HepG2 (cell line): ENCODE data around the gene CMTM3. TPM values are rescaled to one million over a fixed set of nuclear protein-coding genes. Genes with fewer than 3 reads are reported as not detected.

ENCODE experiments used
- CBX2 ChIP-seq, 2 experiments: fragments of 200-600 bp in 1 of 2; sonication (generic); formaldehyde crosslinking in 1 of 2; IDR thresholded peaks; 2 replicates each; pipeline versions ENCODE4 v1.7.0 to v1.8.1; 2018 to 2022; ENCODE audit warnings: low read depth in 2 of 2, low read length in 1 of 2, mild to moderate bottlenecking in 1 of 2, missing genetic modification reagents in 1 of 2
- CCDC6 ChIP-seq: sonication (generic); formaldehyde crosslinking; IDR thresholded peaks from 2 replicates; pipeline ENCODE4 v1.8.1; 2022; ENCODE audit warnings: mild to moderate bottlenecking, missing genetic modification reagents, moderate library complexity
- ELF3 ChIP-seq: IDR thresholded peaks from 2 replicates; pipeline ENCODE4 v1.6.1; 2016; ENCODE audit warnings: missing genetic modification reagents, missing compliant biosample characterization
- GPN1 ChIP-seq: sonication (generic); formaldehyde crosslinking; IDR thresholded peaks from 2 replicates; pipeline ENCODE4 v1.5.1; 2020; ENCODE audit warnings: missing genetic modification reagents, borderline replicate concordance
- HNF4G ChIP-seq, 2 experiments: sonication (generic) in 1 of 2; formaldehyde crosslinking in 1 of 2; IDR thresholded peaks; 2 replicates each; pipeline versions ENCODE4 v1.4.0 to v1.6.1; 2011 to 2020; ENCODE audit warnings: borderline replicate concordance in 2 of 2, low read depth in 2 of 2, mild to moderate bottlenecking in 2 of 2, low read length in 1 of 2, missing genetic modification reagents in 1 of 2, moderate library complexity in 1 of 2
- HNRNPLL ChIP-seq: fragments of 200-400 bp; formaldehyde crosslinking; IDR thresholded peaks from 2 replicates; pipeline ENCODE4 v1.6.1; 2017; ENCODE audit warnings: mild to moderate bottlenecking, low read depth, low read length; ENCODE audit not compliant: poor library complexity, severe bottlenecking
- MEIS2 ChIP-seq: sonication (generic); formaldehyde crosslinking; IDR thresholded peaks from 2 replicates; pipeline ENCODE4 v1.9.0; 2021; ENCODE audit warnings: mild to moderate bottlenecking, missing genetic modification reagents
- NAIF1 ChIP-seq: sonication (generic); formaldehyde crosslinking; IDR thresholded peaks from 2 replicates; pipeline ENCODE4 v1.5.0; 2020; ENCODE audit warnings: mild to moderate bottlenecking, missing genetic modification reagents, borderline replicate concordance
- NCOA5 ChIP-seq: sonication (generic); formaldehyde crosslinking; IDR thresholded peaks from 2 replicates; pipeline ENCODE4 v1.4.0; 2020; ENCODE audit warnings: missing genetic modification reagents
- PAF1 ChIP-seq: IDR thresholded peaks from 2 replicates; pipeline ENCODE4 v1.6.1; 2016; ENCODE audit warnings: missing genetic modification reagents, missing compliant biosample characterization
- RBFOX2 ChIP-seq: fragments of 200-400 bp; formaldehyde crosslinking; IDR thresholded peaks from 2 replicates; pipeline ENCODE4 v1.6.1; 2017; ENCODE audit warnings: low read depth, mild to moderate bottlenecking, low read length
- RNF2 ChIP-seq: fragments of 450-650 bp; conservative IDR thresholded peaks from 2 replicates; pipeline ENCODE4 v1.6.1; 2016; ENCODE audit warnings: low read depth
- SETDB1 ChIP-seq: sonication (generic); formaldehyde crosslinking; IDR thresholded peaks from 2 replicates; pipeline ENCODE4 v1.5.1; 2020; ENCODE audit warnings: missing genetic modification reagents, mild to moderate bottlenecking, borderline replicate concordance
- SOX13 ChIP-seq, 3 experiments: fragments of 450-650 bp in 1 of 3; sonication (generic) in 1 of 3; formaldehyde crosslinking in 1 of 3; IDR thresholded peaks in 2 of 3; conservative IDR thresholded peaks in 1 of 3; 2 replicates each; pipeline versions ENCODE4 v1.5.0 to v1.6.1; 2016 to 2020; ENCODE audit warnings: antibody characterized with exemption in 1 of 3, mild to moderate bottlenecking in 1 of 3, missing compliant biosample characterization in 1 of 3, missing genetic modification reagents in 1 of 3, moderate library complexity in 1 of 3
- SRSF4 ChIP-seq: fragments of 200-400 bp; formaldehyde crosslinking; IDR thresholded peaks from one replicate; pipeline ENCODE4 v1.6.1; 2018; ENCODE audit warnings: mild to moderate bottlenecking, low read depth, low read length, moderate library complexity; ENCODE audit not compliant: poor library complexity, severe bottlenecking
- TFDP1 ChIP-seq: IDR thresholded peaks from 2 replicates; pipeline ENCODE4 v1.6.1; 2016; ENCODE audit warnings: missing compliant biosample characterization, missing genetic modification reagents, borderline replicate concordance
- WIZ ChIP-seq: sonication (generic); formaldehyde crosslinking; IDR thresholded peaks from 2 replicates; pipeline ENCODE4 v1.5.1; 2020; ENCODE audit warnings: mild to moderate bottlenecking, missing genetic modification reagents
- ZBTB7A ChIP-seq: sonication (generic); formaldehyde crosslinking; IDR thresholded peaks from 2 replicates; pipeline ENCODE4 v1.8.0; 2022; ENCODE audit warnings: mild to moderate bottlenecking, missing genetic modification reagents
- ZFY ChIP-seq: sonication (generic); formaldehyde crosslinking; IDR thresholded peaks from 2 replicates; pipeline ENCODE4 v1.4.0; 2020; ENCODE audit warnings: missing genetic modification reagents
- ZNF12 ChIP-seq: sonication (generic); formaldehyde crosslinking; IDR thresholded peaks from 2 replicates; pipeline ENCODE4 v1.5.0; 2020; ENCODE audit warnings: missing genetic modification reagents
- ZNF274 ChIP-seq: sonication (generic); formaldehyde crosslinking; IDR thresholded peaks from 2 replicates; pipeline ENCODE4 v1.5.1; 2020; ENCODE audit warnings: mild to moderate bottlenecking, missing genetic modification reagents
- ZSCAN21 ChIP-seq: sonication (generic); formaldehyde crosslinking; IDR thresholded peaks from 2 replicates; pipeline ENCODE4 v1.8.0; 2022; ENCODE audit warnings: mild to moderate bottlenecking, missing genetic modification reagents, moderate library complexity, borderline replicate concordance
- ZSCAN31 ChIP-seq: sonication (generic); formaldehyde crosslinking; IDR thresholded peaks from 2 replicates; pipeline ENCODE4 v1.5.0; 2020; ENCODE audit warnings: low read depth, mild to moderate bottlenecking, missing genetic modification reagents
- polyA plus RNA-seq, 8 experiments: library from polyadenylated mRNA; depleted of rRNA in 3 of 8; stranded (reverse) in 7 of 8; unstranded in 1 of 8; fragments of >200 nt; fragmentation: Illumina TruSeq in 4 of 8; extraction: Trizol in 4 of 8; gene quantifications; 2 replicates each; pipeline versions ENCODE4 v1.2.1 to v1.2.3, GENCODE V29; 2011 to 2016; ENCODE audit warnings: low read depth in 4 of 8, missing spikeins in 1 of 8, mixed read lengths in 1 of 8; ENCODE audit not compliant: insufficient read depth in 1 of 8
- total RNA-seq, 5 experiments: library from RNA; depleted of rRNA; stranded (reverse); fragments of >200 nt; fragmentation: Illumina TruSeq; extraction: Trizol; gene quantifications; 2 replicates each; pipeline ENCODE4 v1.2.3, GENCODE V29; 2016; ENCODE audit warnings: low read depth in 1 of 5
- TF ChIP-seq, protein P1 (sequence below): IDR thresholded peaks from 2 replicates; pipeline ENCODE4 v1.6.1; 2016; ENCODE audit warnings: low read depth, control low read depth
- TF ChIP-seq, protein P2 (sequence below): sonication (generic); formaldehyde crosslinking; IDR thresholded peaks from 2 replicates; pipeline ENCODE4 v1.8.1; 2023; ENCODE audit warnings: missing genetic modification reagents, mild to moderate bottlenecking, borderline replicate concordance

Gene CMTM3
- total and polyA plus RNA-seq, 2 of the 13 experiments (the other 11 are each of a cell fraction or from before 2014, with no cell fraction given), result 29.2 to 48.7 TPM

- TF ChIP-seq HNF4G (IDR thresholded peaks at IDR 0.05; ENCODE audit: borderline replicate concordance, low read depth, low read length) (no peak), HNF4G (CRISPR knock-in tag; IDR thresholded peaks at IDR 0.05; ENCODE audit: borderline replicate concordance, low read depth) (no peak), PAF1 (CRISPR knock-in tag) (no peak), ELF3 (CRISPR knock-in tag) (peak; percentile 70; the same call in 1 of the 2 replicates), HNRNPLL (no peak), TFDP1 (peak; percentile 92), ZSCAN21 (CRISPR knock-in tag) (no peak), SOX13 (IDR thresholded peaks at IDR 0.05) (no peak), SOX13 (CRISPR knock-in tag; conservative IDR thresholded peaks at IDR 0.05 in 1 of 2, IDR thresholded peaks at IDR 0.05 in 1 of 2) (peak; percentile 48 to 58; a peak in 1 of 4 replicates), MEIS2 (CRISPR knock-in tag) (peak; percentile 47; the same call in 1 of the 2 replicates), NCOA5 (CRISPR knock-in tag) (no peak), RBFOX2 (no peak), SETDB1 (CRISPR knock-in tag) (no peak), GPN1 (CRISPR knock-in tag) (no peak), SRSF4 (no peak), CCDC6 (CRISPR knock-in tag) (peak; percentile 19; the same call in 1 of the 2 replicates), ZNF274 (peak; percentile 98), WIZ (CRISPR knock-in tag) (no peak), CBX2 (IDR thresholded peaks at IDR 0.05; ENCODE audit: low read depth, low read length) (no peak), CBX2 (CRISPR knock-in tag; IDR thresholded peaks at IDR 0.05; ENCODE audit: low read depth) (no peak), ZSCAN31 (CRISPR knock-in tag) (peak; percentile 72), ZFY (peak; percentile 88), RNF2 (peak; percentile 97), NAIF1 (CRISPR knock-in tag) (no peak), ZNF12 (CRISPR knock-in tag) (peak; percentile 61), ZBTB7A (CRISPR knock-in tag) (peak; percentile 74; the same call in 1 of the 2 replicates)
- TF ChIP-seq, protein P1, sequence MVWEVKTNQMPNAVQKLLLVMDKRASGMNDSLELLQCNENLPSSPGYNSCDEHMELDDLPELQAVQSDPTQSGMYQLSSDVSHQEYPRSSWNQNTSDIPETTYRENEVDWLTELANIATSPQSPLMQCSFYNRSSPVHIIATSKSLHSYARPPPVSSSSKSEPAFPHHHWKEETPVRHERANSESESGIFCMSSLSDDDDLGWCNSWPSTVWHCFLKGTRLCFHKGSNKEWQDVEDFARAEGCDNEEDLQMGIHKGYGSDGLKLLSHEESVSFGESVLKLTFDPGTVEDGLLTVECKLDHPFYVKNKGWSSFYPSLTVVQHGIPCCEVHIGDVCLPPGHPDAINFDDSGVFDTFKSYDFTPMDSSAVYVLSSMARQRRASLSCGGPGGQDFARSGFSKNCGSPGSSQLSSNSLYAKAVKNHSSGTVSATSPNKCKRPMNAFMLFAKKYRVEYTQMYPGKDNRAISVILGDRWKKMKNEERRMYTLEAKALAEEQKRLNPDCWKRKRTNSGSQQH (CRISPR knock-in tag), result peak; percentile 4; the same call in 1 of the 2 replicates
- TF ChIP-seq, protein P2, sequence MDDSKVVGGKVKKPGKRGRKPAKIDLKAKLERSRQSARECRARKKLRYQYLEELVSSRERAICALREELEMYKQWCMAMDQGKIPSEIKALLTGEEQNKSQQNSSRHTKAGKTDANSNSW (CRISPR knock-in tag), result peak; percentile 83; the same call in 1 of the 2 replicates
Observed at GRCh38 chr16:66608241-66609138, 4.0 kb downstream of the CMTM3 start (continued).
